DMS 273 treated with DMSO at 0.1 percent for 48 hours (cell line): Measurements from ENCODE around the gene NDUFAF7.
A peak's percentile ranks its signal among the peaks of the same experiment; 100 is the strongest.
"Not testable (repeated sequence)": the region's sequence is repeated elsewhere in the genome, so short reads cannot be mapped to it uniquely, and the experiment has no call there.

Source experiments
- DNase-seq: peaks from one replicate; lab custom pipeline; 2025; lab: John Stamatoyannopoulos, UW

Gene NDUFAF7, protein sequence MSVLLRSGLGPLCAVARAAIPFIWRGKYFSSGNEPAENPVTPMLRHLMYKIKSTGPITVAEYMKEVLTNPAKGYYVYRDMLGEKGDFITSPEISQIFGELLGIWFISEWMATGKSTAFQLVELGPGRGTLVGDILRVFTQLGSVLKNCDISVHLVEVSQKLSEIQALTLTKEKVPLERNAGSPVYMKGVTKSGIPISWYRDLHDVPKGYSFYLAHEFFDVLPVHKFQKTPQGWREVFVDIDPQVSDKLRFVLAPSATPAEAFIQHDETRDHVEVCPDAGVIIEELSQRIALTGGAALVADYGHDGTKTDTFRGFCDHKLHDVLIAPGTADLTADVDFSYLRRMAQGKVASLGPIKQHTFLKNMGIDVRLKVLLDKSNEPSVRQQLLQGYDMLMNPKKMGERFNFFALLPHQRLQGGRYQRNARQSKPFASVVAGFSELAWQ

DNA sequence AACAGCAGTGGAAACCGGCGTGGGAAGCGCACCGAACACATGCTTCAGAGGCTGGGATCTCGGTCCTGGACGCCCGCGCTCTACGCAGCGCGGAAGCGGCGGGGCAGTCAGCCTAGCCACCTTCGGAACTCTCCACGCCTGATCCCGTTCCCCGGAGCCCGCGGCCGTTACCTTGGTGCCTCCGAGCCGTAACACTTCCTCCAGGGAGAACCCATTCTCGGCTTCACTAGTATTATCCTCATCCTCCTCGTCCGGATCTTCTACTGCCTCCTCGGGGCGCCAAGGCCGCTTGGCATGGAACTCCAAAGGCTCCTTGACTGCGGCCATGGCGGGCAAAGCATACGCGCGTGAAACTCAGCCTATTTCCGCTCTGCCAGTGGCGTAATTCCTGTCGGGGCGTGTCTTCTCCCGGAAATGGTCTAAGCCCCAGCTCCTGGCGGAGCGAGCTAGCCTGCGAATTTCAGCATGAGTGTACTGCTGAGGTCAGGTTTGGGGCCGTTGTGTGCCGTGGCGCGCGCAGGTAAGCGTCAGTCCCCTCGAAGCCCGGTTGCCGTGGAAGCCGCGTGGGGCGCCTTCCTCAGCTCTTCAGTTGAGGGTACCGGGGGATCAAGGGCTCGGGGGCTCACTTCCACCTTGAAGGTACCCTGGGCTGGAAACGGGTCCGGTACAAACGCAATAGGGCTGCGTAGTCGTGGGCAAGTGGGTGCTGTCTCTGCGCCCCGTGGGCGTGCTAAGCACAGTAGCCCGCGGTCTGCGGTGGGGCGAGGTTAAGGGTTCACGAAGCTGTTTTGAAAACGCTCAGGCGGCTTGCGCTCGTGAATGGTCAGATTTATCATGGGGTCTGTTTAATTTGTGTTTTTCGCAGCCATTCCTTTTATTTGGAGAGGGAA lies at the start of gene NDUFAF7, which contains the start of gene CEBPZ:
NDUFAF7 (plus strand) TSS at position 418 of the 890 bp plus-strand sequence; CDS start at position 466, 48 bp downstream.
CEBPZ (minus strand) TSS at position 356 of the 890 bp plus-strand sequence; CDS start at position 327, 29 bp downstream.
- DNase-seq = peak; percentile 84

DNA sequence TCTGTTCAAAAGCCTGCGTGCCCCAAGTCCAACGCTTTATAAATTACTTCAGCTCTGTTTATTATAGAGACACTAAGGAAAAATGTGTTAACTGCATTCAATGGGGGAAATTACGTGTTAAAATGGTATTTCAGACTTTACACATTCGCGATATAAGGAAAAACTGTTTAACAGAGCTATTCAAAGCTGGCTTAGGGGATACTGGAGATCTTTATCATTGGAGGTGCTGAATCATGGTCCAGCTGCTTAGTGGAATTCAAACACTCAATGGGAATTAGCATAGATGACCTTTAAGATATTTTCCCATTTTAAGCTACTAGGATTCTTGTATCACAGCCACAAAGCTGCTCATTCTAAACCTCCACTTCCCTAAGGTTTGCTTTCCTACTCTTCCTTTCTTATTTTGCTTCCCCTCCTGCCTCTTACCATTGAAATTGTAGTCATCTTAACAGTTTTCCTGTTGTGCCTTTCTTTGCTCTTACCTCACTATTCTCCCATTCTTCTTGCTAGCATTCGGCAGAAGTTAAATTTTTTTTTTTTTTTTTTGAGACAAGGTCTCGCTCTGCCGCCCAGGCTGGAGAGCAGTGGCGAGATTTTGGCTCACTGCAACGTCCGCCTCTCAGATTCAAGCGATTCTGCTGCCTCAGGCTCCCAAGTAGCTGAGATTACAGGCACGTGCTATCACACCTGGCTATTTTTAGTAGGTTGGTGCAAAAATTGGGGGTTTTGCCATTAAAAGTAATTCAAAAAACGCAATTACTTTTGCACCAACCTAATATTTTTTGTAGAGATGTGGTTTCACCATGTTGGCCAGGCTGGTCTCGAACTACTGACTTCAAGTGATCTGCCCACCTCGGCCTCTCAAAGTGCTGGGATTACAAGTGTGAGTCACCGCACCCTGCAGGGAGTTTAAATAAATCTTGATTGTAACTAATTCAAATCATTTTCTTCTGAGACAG lies 49.5 kb upstream of the NDUFAF7 start:
- no peak for DNase-seq

- DNase-seq = no peak
These were observed 42.9 kb upstream of the NDUFAF7 start, which contains the start of gene SULT6B1 for GRCh38 chr2:37188570-37188969. SULT6B1 (minus strand) TSS chr2:37188670; CDS start chr2:37188640, 30 bp downstream.

DNA sequence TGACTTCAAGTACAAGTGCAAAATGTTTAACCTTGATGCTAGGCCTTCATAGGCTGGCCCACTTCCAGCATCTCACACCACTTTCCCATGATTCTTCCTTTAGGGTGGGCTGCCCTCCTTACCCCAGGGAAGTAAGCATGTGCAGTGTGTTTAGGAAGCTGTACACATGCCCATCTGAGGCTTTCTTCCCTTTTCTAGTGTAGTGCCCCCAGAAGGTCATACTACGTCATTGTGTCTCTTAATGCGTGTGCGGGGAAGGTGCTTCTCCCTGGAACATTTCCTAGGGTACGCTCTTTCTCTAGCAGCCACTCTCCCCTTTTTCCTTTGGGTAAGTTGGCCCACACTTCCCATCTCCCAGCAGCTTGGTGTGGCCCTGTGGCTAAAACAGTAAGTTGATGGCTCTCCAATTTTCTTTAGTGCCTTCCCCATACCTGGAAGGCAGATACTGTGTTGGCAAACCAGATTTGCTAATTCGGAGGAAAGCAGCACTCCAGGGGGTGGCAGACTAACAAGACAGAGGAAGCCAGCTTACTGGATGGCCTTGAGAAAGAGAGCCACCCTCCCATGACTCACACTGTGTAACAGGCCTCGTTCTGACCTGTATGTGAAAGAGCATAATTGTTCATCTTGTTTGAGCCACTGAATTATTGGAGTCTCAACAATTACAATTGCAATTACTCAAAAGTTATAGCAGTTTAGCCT lies 41.9 kb upstream of the NDUFAF7 start:
- DNase-seq = no peak

GRCh38 chr2:37190290-37190689 lies 41.2 kb upstream of the NDUFAF7 start:
- no peak for DNase-seq

- DNase-seq = no peak
These were observed 40.2 kb upstream of the NDUFAF7 start for GRCh38 chr2:37191253-37191652.

DNA sequence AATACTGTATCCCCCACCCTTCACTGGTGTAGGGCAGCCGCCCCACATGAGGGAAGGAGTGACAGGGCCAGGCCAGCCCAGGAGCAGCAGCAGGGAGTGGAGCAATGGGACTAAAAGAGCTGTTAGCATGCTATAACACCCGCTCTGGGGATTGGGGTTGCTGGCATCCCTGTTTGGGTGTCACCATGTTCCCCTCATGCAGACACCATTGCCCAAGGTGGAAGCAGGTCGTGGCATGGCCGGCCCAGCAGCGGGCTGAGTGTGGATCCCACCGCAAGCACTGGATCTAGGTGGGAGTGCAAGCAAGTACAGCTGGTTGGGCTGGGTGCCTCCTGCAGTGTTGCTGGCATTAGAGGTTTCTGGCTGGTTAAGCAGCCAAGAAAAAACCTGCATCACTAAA lies 39.7 kb upstream of the NDUFAF7 start:
- DNase-seq = no peak

GRCh38 chr2:37192551-37192950 lies 38.9 kb upstream of the NDUFAF7 start:
- DNase-seq = no peak

DNA sequence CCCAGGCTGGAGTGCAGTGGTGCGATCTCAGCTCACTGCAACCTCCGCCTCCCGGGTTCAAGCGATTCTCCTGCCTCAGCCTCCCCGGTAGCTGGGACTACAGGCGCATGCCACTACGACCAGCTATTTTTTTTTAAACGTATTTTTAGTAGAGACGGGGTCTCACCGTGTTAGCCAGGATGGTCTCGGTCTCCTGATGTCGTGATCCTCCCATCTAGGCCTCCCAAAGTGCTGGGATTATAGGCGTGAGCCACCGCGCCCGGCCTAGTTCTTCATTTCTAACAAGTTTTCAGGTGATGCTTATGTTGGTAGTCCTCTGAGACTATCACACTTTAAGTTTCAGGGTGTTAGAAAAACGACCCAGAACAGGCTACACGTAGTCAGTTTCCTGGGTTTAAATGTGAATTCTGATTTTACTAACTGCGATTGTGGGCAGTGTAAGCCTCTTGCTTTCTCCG lies 35.6 kb upstream of the NDUFAF7 start:
- not testable (repeated sequence) for DNase-seq

DNA sequence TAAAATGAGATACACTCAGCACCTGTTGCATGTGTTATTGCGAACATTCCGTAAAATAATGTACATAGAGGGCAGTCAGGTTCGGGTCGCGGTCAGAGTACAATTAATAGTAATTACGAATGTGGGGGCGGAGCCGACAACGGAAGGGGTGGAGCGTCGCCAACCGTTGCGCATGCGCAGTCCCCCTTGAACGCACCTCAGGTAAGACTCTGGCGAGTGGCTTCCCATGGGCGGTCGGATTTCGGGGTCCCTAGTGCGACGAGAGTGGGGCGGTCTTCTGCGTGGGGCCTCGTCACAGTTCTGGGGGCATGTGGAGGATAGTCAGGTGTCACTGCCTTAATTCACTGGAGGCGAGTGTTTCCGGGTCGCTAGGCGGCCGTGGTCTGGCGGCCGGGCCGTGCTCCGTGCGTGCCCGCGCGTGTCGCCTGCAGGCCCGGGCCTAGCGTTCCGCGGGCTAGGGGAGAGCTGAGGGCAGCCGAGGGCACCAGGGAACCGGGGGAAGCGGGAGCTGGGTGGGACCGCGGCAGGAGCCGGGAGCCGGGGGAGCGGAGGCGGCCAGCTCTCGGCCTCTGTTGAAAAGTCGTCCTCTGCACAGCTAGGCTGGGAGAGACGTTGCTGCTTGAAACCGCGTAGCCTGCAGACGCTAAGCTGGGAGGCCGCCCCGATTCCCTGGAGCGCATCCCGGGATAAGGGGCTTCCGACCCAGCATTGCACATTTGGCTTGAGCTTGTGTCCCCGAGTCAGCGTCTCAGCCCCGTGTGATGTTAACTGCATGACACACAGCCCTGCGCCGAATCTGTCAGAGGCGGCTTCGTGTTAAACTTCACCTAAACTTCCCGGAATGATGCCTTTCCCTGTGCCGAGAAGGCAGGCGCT lies 34.9 kb upstream of the NDUFAF7 start, which contains the start of gene CEBPZOS:
CEBPZOS (plus strand) TSS at position 177 of the 876 bp plus-strand sequence. CDS start 3,209 bp downstream, outside the sequence.
- DNase-seq = peak; percentile 55

- no peak for DNase-seq
These were observed 32.8 kb upstream of the NDUFAF7 start for GRCh38 chr2:37198681-37199065.

DNA sequence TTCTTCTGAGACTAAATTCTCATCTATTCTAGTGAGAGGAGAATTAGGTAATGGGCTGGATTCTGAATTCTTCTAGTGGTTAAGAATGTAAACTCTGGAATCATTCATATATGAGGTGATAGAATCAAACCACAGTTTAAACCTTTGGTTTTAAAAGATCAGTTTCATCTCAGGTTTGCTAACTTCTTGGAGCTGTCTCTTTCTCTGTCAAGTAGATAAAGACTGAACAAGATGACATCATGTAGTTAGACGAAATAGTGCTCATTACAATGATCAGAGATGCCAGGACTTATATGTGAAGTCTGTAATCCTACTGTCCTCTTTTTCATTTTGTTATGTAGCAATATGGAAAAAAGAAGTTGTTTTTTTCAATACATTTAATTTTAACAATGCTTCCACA lies 30.2 kb upstream of the NDUFAF7 start:
- no peak for DNase-seq

DNA sequence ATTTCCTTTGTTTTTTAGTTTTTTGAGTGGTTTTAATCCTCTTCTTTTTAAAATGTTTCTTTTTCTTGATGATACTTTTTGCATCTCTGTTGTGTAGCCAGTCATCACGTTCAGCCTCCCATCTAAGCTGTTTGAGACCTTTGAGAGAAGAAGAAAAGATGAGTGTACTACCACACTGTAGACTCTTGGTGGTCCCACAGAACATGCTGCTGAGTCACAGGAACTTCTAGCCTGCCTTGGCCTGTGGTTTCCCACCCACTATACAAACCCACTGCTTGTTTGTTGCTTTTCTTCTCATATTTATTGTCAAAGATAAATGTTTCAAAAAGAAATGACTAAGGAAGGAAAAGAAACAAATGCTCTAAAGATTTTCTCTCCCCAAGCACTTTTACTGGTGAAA lies 29.7 kb upstream of the NDUFAF7 start:
- DNase-seq = no peak

GRCh38 chr2:37203708-37204107 lies 27.8 kb upstream of the NDUFAF7 start:
- no peak for DNase-seq

DNA sequence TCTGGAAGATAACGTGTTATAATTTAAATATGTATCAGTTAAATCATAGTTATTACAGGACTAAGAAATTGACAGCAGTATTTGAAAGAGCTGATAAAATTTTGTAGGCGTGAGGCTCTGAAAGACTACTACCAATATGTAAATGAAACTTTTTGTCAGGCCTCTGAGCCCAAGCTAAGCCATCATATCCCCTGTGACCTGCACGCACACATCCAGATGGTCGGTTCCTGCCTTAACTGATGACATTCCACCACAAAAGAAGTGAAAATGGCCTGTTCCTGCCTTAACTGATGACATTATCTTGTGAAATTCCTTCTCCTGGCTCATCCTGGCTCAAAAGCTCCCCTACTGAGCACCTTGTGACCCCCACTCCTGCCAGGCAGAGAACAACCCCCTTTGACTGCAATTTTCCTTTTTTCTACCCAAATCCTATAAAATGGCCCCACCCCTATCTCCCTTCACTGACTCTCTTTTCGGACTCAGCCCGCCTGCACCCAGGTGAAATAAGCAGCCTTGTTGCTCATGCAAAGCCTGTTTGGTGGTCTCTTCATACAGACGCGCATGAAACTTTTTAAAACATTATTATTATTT lies 26.3 kb upstream of the NDUFAF7 start:
- not testable (repeated sequence) for DNase-seq

- no peak for DNase-seq
These were observed 25.6 kb upstream of the NDUFAF7 start for GRCh38 chr2:37205689-37206341.

DNA sequence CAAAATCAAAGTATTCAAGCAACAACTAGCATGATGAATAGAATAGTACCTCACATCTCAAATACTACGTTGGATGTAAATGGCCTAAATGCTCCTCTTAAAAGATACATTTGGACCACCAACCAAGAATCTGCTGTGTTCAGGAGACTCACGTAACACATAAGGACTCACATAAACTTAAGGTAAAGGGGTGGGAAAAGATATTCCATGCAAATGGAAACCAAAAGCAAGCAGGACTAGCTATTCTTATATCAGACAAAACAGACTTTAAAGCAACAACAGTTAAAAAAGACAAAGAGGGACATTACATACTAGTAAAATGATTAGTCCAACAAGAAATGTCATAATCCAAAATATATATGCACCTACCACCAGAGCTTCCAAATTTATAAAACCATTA lies 24.7 kb upstream of the NDUFAF7 start:
- not testable (repeated sequence) for DNase-seq

- DNase-seq = no peak
These were observed 20.2 kb upstream of the NDUFAF7 start for GRCh38 chr2:37211212-37211611.

DNA sequence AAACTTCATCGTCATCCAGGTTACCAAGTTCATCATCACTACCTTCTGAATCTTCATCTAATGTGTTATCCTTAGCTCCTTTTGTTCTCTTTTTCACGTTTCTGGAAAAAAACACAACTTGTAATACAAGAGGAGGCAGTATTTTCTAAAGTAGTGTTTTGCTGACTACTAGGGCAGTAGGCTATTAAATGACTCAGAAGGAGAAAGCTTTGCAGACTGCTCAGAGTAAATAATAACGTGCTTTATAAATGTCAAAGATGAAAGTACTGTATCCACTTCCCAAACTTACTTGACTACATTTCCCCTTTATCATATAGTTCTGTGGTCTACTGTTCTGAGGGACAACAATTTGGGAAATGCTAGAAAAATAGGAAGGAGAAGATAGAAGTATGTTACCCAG lies 19.5 kb upstream of the NDUFAF7 start:
- DNase-seq = no peak
